ENCODE results near the gene CHMP5. TPM values are rescaled to one million over a fixed set of nuclear protein-coding genes. Genes with fewer than 3 reads are reported as not detected.

The CHMP5 gene
- total RNA-seq, 2 donors from 2014 or later: 45.3 to 45.9 TPM

DNA sequence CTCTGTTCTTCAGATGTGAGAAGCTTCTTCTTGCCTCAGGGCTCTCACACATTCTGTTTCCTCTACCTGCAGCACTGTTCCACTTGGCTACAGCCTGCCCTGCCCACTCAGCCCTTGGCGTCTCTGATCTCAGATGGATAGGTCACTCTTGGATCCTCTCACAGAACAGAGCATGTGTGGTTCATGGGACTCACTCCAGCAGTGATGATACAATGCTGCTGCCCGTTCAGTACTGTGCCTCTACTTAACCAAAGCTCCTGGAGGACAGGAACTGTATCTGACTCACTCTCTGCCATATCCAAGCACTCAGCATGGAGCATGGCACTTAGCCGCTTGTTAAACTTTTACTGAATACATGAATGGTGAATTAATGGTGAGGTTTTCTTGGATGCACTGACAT is 28.3 kb upstream of the CHMP5 start:
- ATAC-seq (no peak), DNase-seq (no peak)
- intact Hi-C loops (cut with DNase I): no loop called here

GRCh38 chr9:33239921-33240320 is 24.9 kb upstream of the CHMP5 start, which contains the start of gene SPINK4:
SPINK4 (plus strand) TSS chr9:33240167; CDS start chr9:33240209, 42 bp downstream.
- intact Hi-C loops (cut with DNase I): no loop called here
- ATAC-seq: peak; percentile 51 to 78
- DNase-seq: no peak

GRCh38 chr9:33241298-33241697 is 23.6 kb upstream of the CHMP5 start:
- ATAC-seq (no peak), DNase-seq (no peak)
- intact Hi-C loops (cut with DNase I): no loop called here

DNA sequence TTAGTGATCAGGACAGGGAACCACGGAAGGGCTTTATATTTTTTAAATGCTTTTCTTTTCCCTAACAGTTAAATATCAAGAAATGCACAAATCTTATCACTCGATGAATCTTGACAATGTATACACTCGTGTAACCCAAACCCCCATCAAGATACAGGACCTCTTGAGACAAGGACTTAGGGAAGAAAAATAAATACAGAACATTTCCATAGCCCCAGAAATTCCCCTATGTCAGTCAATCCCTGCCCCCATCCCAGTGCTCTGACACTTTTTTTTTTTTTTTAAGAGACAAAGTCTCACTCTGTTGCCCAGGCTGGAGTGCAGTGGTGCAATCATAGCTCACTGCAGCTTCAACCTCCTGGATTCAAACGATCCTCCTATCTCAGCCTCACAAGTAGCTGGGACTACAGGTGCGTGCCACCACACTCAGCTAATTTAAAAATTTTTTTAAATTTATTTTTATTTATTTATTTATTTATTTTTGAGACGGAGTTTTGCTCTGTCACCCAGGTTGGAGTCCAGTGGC is 22.2 kb upstream of the CHMP5 start:
- intact Hi-C loops (cut with DNase I): no loop called here
- ATAC-seq (no peak), DNase-seq (no peak)

DNA sequence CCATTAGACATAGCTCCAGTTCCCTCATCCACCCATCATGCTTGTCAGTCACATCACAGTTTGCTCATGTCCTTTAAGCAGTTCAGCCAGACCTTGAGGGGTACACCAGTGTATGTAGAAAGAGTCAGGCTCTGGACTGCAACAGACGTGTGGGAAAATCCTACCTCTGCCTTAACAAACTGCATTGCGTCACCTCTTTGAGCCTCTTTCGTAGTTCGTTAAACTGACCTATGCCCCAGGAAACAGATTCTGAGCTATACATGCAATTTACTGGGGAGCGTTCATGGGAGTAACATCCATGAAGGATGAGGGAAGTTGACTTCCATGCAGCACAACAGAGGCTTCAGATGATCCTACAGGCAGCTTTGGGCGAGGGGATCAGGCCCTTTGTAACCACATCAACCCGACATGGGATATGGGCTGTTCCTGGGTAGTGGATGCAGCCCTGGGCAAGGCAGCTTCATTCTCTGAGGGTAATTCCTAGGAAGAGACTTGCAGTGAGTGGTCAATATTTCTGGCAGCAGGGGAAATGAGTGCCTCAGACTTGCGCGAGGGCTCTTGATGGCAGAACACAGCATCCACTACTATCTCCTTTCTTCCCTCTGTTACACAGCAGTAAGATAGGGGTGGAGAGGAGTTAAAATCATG is 20.6 kb upstream of the CHMP5 start:
- DNase-seq: no peak
- intact Hi-C loops (cut with DNase I): no loop called here
- ATAC-seq: no peak

DNA sequence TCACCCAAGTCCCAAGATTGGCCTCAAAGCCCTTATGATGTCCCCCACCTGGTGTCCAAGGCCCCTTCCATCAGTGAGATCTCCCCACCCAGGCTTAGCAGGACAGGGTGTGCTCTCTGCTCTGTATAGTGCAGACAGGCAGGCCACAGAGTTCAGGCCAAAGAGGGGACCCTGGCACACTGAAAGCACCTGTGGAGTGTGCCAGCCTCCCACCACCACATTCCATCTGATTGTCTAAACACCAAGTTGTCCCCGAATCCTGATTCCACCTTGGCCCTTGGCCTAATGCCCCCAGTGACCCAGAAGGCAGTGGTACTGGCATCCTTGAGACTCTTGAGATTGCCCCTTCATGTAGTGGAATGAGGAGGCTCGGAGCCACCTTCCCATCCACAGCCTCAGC is 19.5 kb upstream of the CHMP5 start:
- DNase-seq (no peak), ATAC-seq (no peak)
- intact Hi-C loops (cut with DNase I): no loop called here

- intact Hi-C loops (cut with DNase I): no loop called here
Measured at GRCh38 chr9:33246269-33246860, 18.5 kb upstream of the CHMP5 start.

DNA sequence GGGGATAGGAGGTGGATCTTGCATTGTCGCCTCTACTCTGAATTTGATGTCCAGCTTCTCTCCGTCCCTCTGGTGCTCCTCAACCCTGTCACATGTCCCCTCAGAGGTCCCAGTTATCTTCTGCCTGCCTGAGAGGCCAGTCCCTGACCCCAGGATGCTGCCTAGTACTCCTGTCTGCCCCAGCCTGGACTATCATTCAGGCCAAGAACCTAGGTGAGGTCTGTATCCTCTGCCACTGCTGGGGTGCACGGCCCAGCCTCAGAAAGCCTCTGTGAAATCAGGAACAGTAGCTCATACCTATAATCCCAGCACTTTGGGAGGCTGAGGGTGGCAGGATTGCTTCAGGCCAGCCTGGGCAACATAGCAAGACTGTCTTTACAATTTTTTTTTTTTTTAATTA is 16.2 kb upstream of the CHMP5 start:
- ATAC-seq: no peak
- intact Hi-C loops (cut with DNase I): no loop called here
- DNase-seq: no peak

More at GRCh38 chr9:33246269-33246860, 18.5 kb upstream of the CHMP5 start:
- DNase-seq: no peak
- no peak for ATAC-seq

DNA sequence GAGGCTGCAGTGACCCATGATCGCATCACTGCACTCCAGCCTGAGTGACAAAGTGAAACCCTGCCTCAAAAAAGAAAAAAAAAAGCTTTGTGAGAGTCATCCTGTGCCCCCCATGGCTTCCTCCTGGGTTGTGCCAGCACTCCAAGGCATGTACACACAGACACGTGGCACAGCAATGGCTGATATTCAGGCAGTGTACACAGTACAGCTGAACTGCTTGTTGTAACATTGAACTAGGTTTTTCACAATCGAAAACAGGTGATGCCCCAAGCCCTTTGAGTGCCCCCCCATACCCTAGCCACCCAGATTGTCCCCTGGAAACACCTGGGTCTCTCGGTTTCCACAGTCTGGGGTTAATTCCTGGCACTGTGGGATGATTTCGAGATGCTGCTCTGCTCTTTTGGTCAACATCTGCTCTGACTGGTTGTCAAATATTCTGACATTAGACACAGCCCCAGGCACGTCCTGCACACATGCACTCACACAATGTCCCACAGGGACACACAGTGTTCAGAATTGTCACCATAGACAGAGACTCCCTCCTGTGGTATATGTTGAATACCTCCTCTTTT is 15.7 kb upstream of the CHMP5 start:
- DNase-seq: no peak
- no peak for ATAC-seq
- intact Hi-C loops (cut with DNase I): no loop called here

DNA sequence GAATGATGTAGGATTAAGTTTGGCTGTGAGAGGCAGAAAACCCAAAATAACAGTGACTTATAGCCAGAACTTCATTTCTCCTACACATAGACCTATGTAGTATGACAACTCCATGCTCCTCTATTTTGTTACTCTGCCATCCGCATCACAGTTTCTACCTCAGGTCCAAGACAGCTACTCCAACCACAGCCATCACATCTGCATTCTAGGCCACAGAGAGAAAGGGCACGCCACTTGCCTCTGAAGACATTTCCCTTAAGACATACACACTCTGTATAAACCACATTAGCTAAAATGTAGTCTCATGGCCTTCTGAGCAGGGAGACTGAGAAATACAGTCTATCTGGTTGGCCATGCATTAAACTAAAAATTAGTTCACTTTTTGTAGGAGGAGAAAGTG is 14.9 kb upstream of the CHMP5 start:
- no peak for ATAC-seq

DNA sequence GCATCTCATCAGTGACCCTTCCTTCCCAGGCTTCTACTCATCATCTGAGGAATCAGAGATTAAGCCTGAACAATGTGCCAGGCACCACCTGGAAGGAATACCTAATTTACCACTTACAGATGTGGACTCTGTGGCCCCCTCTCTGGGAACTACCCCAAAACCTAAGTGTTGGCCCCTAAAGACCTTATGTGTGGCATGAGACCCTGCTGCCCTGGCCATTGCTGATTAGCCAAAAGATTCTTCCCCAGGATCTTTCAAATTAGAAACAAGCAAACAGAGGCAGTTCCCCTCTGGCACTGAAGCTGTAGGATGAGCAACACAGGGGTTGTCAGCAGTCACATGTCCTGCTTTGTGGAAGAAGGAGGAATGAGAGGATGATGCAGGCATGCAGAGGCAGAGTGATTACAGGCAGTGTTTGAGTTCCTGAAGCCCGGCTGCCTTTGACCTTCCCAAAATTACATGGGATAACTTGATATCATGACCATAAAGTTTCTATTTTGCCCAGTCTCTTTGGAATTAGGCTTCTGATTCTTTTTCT is 14.3 kb upstream of the CHMP5 start:
- ATAC-seq (peak in 1 of 2 donors; percentile 72), DNase-seq (no peak)
- intact Hi-C loops (cut with DNase I): no loop called here

More for the DNA sequence above, 14.9 kb upstream of the CHMP5 start:
- intact Hi-C loops (cut with DNase I): no loop called here
- DNase-seq: no peak

DNA sequence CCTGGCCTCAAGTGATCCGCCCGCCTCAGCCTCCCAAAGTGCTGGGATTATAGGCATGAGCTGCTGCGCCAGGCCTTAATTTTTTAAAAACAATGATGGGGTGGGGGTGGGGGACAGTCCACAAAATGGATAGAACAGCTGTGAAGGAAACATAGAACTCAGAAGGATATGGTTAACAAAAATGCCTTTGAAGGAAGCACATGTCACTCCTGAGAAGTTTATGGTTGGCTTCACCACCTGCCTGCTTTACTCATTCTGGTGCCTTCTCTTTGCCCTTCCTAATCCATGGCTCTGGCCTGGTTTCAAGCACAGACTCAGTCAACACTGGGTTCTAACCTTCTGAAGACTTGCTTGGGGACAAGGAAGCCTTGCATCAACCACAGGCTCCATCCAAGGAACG is 10.6 kb upstream of the CHMP5 start:
- ATAC-seq: no peak
- no peak for DNase-seq
- intact Hi-C loops (cut with DNase I): no loop called here

DNA sequence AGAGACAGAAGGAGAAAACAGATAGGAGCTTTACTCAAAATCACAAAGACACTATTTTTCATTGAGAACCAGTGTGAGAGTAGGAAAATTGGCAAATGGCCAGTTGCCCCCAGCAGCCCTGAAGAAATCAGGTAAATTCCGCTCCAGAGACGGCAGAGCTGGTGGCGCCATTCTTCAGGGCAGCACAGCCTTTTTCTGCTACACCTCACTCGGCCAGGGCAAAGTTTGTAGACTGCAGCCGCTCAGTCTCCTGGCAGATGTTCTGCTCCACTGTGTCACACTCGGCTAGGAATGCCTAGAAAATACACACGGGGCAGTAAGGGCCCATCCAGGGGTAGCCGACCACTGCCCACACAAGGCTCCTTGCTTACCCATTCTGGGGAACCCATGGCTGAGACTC is 9.8 kb upstream of the CHMP5 start:
- no peak for DNase-seq
- intact Hi-C loops (cut with DNase I): no loop called here
- no peak for ATAC-seq

DNA sequence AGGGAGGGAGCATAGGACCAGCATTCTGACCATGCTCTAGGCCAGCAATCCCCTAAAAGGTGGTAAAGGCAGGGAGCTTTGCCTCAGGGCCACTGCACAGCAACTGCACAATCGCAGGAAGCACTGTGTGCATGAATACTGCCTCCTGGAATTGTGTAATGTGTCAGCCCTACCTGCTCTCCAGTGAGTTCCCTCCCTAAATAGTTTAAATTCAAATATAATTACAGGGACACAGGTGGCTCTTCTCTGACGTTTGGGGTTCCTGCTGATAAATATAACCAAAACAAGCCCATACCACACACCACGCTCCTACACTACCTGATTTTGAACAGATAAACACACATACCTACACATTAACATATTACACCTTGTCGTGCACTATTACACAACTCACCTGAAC is 9.4 kb upstream of the CHMP5 start:
- ATAC-seq: no peak
- intact Hi-C loops (cut with DNase I): no loop called here
- no peak for DNase-seq

GRCh38 chr9:33256236-33256635 is 8.6 kb upstream of the CHMP5 start:
- intact Hi-C loops (cut with DNase I): no loop called here
- ATAC-seq: no peak
- DNase-seq: no peak

DNA sequence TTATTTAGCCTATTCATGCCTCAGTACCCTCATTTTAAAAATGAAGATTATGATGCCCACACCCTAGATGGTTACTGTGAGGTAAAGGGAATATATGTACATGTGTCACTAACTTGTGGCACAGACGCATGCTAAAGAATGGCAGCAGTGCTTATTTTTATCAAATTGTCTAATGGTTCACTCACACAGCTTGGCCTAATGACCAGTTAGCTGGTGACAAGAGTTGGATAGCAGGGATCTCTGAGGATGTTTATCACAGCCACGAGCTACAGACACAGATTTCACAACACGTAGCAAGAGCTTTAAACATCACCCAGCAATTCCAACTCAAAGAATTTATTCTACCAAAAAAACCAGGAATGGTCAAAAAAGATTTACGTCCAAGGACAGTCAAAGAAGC is 7.6 kb upstream of the CHMP5 start:
- DNase-seq (no peak), ATAC-seq (peak in 1 of 2 donors; percentile 20)
- intact Hi-C loops (cut with DNase I): no loop called here

DNA sequence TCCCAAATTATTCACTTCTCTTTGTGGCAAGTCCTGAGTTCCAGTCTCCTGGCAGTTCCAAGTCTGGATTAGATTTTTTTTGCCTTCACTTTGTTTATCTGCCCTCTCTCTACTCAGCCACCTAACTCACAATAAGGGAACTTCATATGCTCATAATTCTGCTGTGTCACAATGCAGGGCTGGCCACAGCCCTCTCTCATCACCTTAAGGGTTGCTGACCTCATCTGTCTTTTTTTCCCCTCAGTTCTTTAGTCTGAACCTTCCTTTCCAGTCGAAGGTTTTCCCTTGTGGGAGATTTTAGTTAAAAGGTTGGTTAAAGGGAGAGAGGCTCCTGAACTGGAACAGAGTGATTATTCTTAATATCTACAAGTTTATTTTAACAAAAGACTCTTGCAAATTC is 4.5 kb upstream of the CHMP5 start:
- DNase-seq: no peak
- intact Hi-C loops (cut with DNase I): no loop called here
- ATAC-seq: no peak

- DNase-seq (no peak), ATAC-seq (peak; percentile 8 to 13)
- intact Hi-C loops (cut with DNase I): no loop called here
Measured at GRCh38 chr9:33263131-33264002, 1.5 kb upstream of the CHMP5 start.

DNA sequence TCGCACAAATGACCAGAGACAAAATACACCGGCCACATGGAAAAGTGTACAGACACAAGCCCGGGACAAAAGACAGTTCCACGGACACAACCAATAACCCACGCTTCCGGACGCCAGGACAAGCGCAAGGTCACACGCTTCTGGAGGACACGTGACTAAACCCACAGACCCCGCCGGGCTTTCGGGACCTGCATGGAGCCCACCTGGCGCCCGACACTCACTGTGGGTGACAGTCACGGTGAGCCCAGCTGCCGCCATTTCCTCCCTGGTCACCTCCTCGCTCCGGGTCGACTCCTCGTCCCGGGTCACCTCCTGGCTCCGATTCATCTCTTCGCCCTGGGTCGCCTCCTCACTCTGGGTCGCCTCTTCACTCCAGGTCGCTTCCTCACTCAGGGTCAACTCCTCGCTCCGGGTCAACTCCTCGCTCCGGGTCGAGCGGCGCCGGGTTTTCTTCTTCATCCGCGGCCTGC is 811 bp upstream of the CHMP5 start:
- intact Hi-C loops (cut with DNase I): no loop called here
- peak; percentile 18 to 31 for ATAC-seq
- peak; percentile 66 for DNase-seq
